GM19455 (cell line): ENCODE data around the gene DDX55.
A peak's percentile ranks its signal among the peaks of the same experiment; 100 is the strongest.

ENCODE experiments used
- ATAC-seq: cut with Tn5 transposase; IDR thresholded peaks from one replicate; pipeline ENCODE4 v1.9.1; 2021; ENCODE audit not compliant: unreplicated experiment

The DDX55 gene

GRCh38 chr12:123607756-123608155 is 5.9 kb downstream of the DDX55 start:
- no peak for ATAC-seq

GRCh38 chr12:123608182-123608581 is 6.3 kb downstream of the DDX55 start:
- no peak for ATAC-seq

- no peak for ATAC-seq
Observed at GRCh38 chr12:123614110-123614509, 12.2 kb downstream of the DDX55 start.

GRCh38 chr12:123614531-123614930 is 12.6 kb downstream of the DDX55 start:
- ATAC-seq = no peak

- ATAC-seq = no peak
Observed at GRCh38 chr12:123617144-123617543, 15.2 kb downstream of the DDX55 start.

- no peak for ATAC-seq
Observed at GRCh38 chr12:123617580-123617979, 15.7 kb downstream of the DDX55 start.

- ATAC-seq = no peak
Observed at GRCh38 chr12:123621101-123621500, 19.2 kb downstream of the DDX55 start.

GRCh38 chr12:123621619-123622530 is 20.0 kb downstream of the DDX55 start:
- no peak for ATAC-seq

GRCh38 chr12:123633379-123634141 is 31.7 kb downstream of the DDX55 start, which contains the start of the genes EIF2B1 and GTF2H3:
Gene EIF2B1 (minus strand): TSS chr12:123633686. CDS start chr12:123633557, 129 bp downstream.
Gene GTF2H3 (plus strand): TSS chr12:123633829. CDS start chr12:123633860, 31 bp downstream.
- ATAC-seq = peak; percentile 96

- ATAC-seq = no peak
Observed at GRCh38 chr12:123634142-123634561, 32.3 kb downstream of the DDX55 start.

GRCh38 chr12:123643911-123644310 is 42.0 kb downstream of the DDX55 start:
- ATAC-seq = no peak

GRCh38 chr12:123645380-123645779 is 43.5 kb downstream of the DDX55 start:
- ATAC-seq = no peak

GRCh38 chr12:123645878-123646277 is 44.0 kb downstream of the DDX55 start:
- no peak for ATAC-seq

GRCh38 chr12:123648401-123648800 is 46.5 kb downstream of the DDX55 start:
- ATAC-seq = no peak

- ATAC-seq = no peak
Observed at GRCh38 chr12:123654129-123654701, 52.3 kb downstream of the DDX55 start.

- no peak for ATAC-seq
Observed at GRCh38 chr12:123655420-123655819, 53.5 kb downstream of the DDX55 start.

- no peak for ATAC-seq
Observed at GRCh38 chr12:123656392-123656791, 54.5 kb downstream of the DDX55 start.

- ATAC-seq = no peak
Observed at GRCh38 chr12:123657211-123657610, 55.3 kb downstream of the DDX55 start.

GRCh38 chr12:123659996-123660727 is 58.3 kb downstream of the DDX55 start:
- ATAC-seq = no peak

- ATAC-seq = no peak
Observed at GRCh38 chr12:123667771-123668170, 65.9 kb downstream of the DDX55 start.
